ENCODE measurements around the gene RPRM.

- TF ChIP-seq CTCF (conservative IDR thresholded peaks at IDR 0.05) (no peak), ZFX (IDR thresholded peaks at IDR 0.05) (no peak)
Observed at GRCh38 chr2:153432381-153432780, 46.2 kb downstream of the RPRM start.

Data from C4-2B (cell line).